GM23248 (cell line): Measurements from ENCODE around the gene ARFRP1. TPM values are rescaled to one million over a fixed set of nuclear protein-coding genes. Genes with fewer than 3 reads are reported as not detected.

ENCODE experiments used
- DNase-seq: peaks from one replicate; pipeline ENCODE4 v3.0.0-alpha.2; 2015
- H2AFZ ChIP-seq: fragments of 200-600 bp; sonication (generic); 2 replicates; pipeline ENCODE4 v1.6.1; 2016; ENCODE audit warnings: antibody characterized with exemption
- H3F3A ChIP-seq: fragments of 200-600 bp; sonication (generic); 2 replicates; pipeline ENCODE4 v1.6.1; 2016; ENCODE audit warnings: mild to moderate bottlenecking, antibody characterized with exemption, mixed run types; ENCODE audit not compliant: insufficient read depth
- H3K27ac ChIP-seq: fragments of 200-600 bp; sonication (generic); 2 replicates; pipeline ENCODE4 v1.5.1; 2016; ENCODE audit warnings: mild to moderate bottlenecking
- H3K27me3 ChIP-seq: fragments of 200-600 bp; sonication (generic); replicated peaks from 2 replicates; pipeline ENCODE4 v1.6.1; 2016; ENCODE audit warnings: mild to moderate bottlenecking; ENCODE audit not compliant: insufficient read depth
- H3K36me3 ChIP-seq: fragments of 200-600 bp; sonication (generic); 2 replicates; pipeline ENCODE4 v1.6.1; 2016; ENCODE audit warnings: low read depth, mild to moderate bottlenecking
- H3K4me1 ChIP-seq: fragments of 200-600 bp; sonication (generic); 2 replicates; pipeline ENCODE4 v1.6.1; 2016; ENCODE audit warnings: mild to moderate bottlenecking; ENCODE audit not compliant: insufficient read depth
- H3K4me2 ChIP-seq: fragments of 200-600 bp; sonication (generic); one replicate; pipeline ENCODE4 v1.6.1; 2016; ENCODE audit warnings: mild to moderate bottlenecking; ENCODE audit not compliant: unreplicated experiment
- H3K4me3 ChIP-seq: fragments of 200-600 bp; sonication (generic); 2 replicates; pipeline ENCODE4 v1.5.1; 2016; ENCODE audit warnings: mild to moderate bottlenecking
- H3K79me2 ChIP-seq: fragments of 200-600 bp; sonication (generic); 2 replicates; pipeline ENCODE4 v1.6.1; 2016; ENCODE audit warnings: mild to moderate bottlenecking; ENCODE audit not compliant: insufficient read depth
- H3K9ac ChIP-seq: fragments of 200-600 bp; sonication (generic); 2 replicates; pipeline ENCODE4 v1.6.1; 2016; ENCODE audit warnings: mild to moderate bottlenecking
- H3K9me2 ChIP-seq: fragments of 200-600 bp; sonication (generic); 2 replicates; pipeline ENCODE4 v1.6.1; 2016; ENCODE audit warnings: mixed run types, mild to moderate bottlenecking, moderate library complexity; ENCODE audit not compliant: insufficient read depth
- H3K9me3 ChIP-seq: fragments of 200-600 bp; sonication (generic); one replicate; pipeline ENCODE4 v1.6.1; 2017; ENCODE audit warnings: low read depth
- H4K20me1 ChIP-seq: fragments of 200-600 bp; sonication (generic); 2 replicates; pipeline ENCODE4 v1.6.0; 2016; ENCODE audit not compliant: insufficient read depth
- EZH2 ChIP-seq: fragments of 200-600 bp; sonication (generic); IDR thresholded peaks from 2 replicates; pipeline ENCODE4 v1.6.1; 2018; ENCODE audit warnings: antibody characterized with exemption, mild to moderate bottlenecking; ENCODE audit not compliant: insufficient read depth, poor library complexity, severe bottlenecking
- EZH2phosphoT487 ChIP-seq: fragments of 200-600 bp; sonication (generic); IDR thresholded peaks from 2 replicates; pipeline ENCODE4 v1.6.1; 2018; ENCODE audit warnings: antibody characterized with exemption, moderate library complexity, mild to moderate bottlenecking, low read depth; ENCODE audit not compliant: insufficient read depth
- WGBS, 2 experiments: methylation state at CpG; one replicate each; pipeline ENCODE4 v1.1.6; 2015 to 2017; ENCODE audit warnings: low lambda C conversion rate in 2 of 2, low coverage in 1 of 2; ENCODE audit errors: missing lambda C conversion rate in 2 of 2; 5-methylcytosine and 5-hydroxymethylcytosine counted together
- in situ Hi-C: fragments of 300-500 bp; cut with MboI; formaldehyde crosslinking; loops from 2 replicates; pipeline ENCODE4 v1.15.0; 2020
- polyA plus RNA-seq: library from polyadenylated mRNA; unstranded; fragments of >200 nt; fragmentation: Nextera tagmentation; extraction: Ambion mirVana; gene quantifications from 2 replicates; pipeline ENCODE4 v1.2.1, GENCODE V29; 2016
- total RNA-seq: library from RNA; depleted of rRNA; stranded (reverse); fragments of >200 nt; shearing (Covaris generic); gene quantifications from 2 replicates; pipeline ENCODE4 v1.2.3, GENCODE V29; 2014

Gene ARFRP1
- total and polyA plus RNA-seq, 2 experiments from 2014 or later: 57.6 to 61.4 TPM

DNA sequence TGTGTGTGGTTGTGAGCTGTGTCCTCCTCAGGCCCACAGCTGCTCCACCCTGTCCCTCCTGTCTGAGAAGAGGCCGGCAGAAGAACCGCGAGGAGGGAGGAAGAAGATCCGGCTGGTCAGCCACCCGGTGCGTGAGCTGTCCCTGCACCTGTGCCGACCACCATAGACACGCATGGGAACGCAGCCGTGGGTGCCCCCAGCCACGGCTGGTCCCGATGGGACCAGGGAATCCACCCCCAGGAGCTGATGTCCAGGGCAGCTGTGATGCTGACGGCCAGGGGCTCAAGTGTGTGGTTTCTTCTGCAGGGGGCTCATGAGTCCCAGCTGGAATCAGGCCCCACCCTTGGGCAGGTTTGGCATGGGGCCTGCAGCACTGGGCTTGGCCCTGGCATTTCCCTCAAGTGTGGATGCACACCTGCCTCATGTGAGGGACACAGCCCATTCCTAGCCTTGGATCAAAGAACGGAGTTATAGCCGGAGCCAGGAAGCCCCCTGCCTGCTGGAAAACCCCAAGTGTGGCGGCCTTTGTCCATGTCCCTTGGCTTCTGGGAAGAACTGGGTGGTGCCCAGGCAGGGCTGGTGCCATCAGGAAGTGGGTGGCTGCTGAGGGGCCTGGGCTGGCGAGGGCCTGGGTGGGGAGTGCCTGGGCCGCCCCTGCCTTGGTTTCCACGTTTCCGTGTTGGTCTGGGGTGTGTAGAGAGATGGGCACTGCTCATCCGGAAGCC lies 15.9 kb downstream of the ARFRP1 start:
- H3K27ac ChIP-seq: no peak overlapping the region
- no peak overlapping the region for H3K9ac ChIP-seq
- H3K4me3 ChIP-seq: no peak overlapping the region
- no peaks in the 10 kb centered on the region for H3K79me2 ChIP-seq
- no peaks in the 10 kb centered on the region for H3K9me2 ChIP-seq
- H3K27me3 ChIP-seq: no peaks in the 10 kb centered on the region
- WGBS, 2 experiments: 86 to 91% methylated on average over 15 of the region's 21 CpGs
- DNase-seq: no peak
- peaks cover 8% of the 10 kb centered on the region; the same call in 1 of the 2 replicates for H3F3A ChIP-seq
- no peak overlapping the region for H3K4me2 ChIP-seq
- peaks cover 9% of the 10 kb centered on the region for H3K4me1 ChIP-seq
- no peaks in the 10 kb centered on the region for H3K9me3 ChIP-seq
- H2AFZ ChIP-seq: no peak overlapping the region
- H4K20me1 ChIP-seq: no peaks in the 10 kb centered on the region
- no peaks in the 10 kb centered on the region for H3K36me3 ChIP-seq
- TF ChIP-seq EZH2: no peak
- TF ChIP-seq EZH2phosphoT487: no peak
- in situ Hi-C loops: no loop called here

DNA sequence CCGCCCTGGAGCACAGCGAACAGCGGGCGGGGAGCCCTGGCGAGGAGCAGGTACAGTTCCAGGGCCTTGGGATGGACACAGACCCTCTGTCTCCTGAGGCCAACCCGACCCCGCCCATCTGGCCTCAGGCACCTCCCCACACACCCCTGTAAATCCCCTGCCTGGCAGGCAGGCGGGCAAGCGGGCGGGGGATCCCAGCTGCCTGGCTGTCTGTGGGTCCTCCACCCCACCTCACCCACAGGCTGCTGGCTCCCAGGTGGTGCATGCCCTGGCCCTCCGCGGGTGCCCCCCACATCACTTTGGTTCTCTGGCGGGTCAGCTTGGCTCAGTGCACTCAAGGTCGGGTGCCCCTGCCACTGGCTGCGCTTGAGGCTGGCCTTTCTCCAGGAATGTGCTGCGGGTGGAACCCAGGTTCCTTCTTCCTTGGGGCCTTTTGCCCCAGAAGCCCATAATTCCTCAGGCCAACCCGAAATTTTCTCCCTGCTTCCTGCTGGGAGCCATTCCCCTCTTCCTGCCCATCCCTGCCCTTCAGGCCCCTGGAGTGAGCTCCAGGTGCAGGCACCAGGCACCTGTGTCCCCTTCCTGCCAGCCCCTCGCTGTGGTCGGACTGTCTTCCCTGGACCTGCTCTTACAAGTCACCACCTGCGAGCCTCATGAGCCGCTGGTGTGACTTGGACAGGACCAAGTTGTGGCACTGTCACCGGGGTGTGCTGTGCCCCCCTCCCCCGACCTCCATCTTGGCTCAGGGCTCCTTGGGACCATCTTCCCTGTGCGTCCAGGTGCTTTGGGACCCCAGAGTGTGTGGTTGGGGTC lies 16.7 kb downstream of the ARFRP1 start:
- H3K27ac ChIP-seq: no peak overlapping the region
- H3K9ac ChIP-seq: no peak overlapping the region
- no peaks in the 10 kb centered on the region for H3K36me3 ChIP-seq
- H3K27me3 ChIP-seq: no peaks in the 10 kb centered on the region
- no peak for DNase-seq
- no peaks in the 10 kb centered on the region for H3K9me2 ChIP-seq
- no peak overlapping the region for H3K4me3 ChIP-seq
- no peaks in the 10 kb centered on the region for H3K9me3 ChIP-seq
- 88 to 92% methylated on average over 22 to 24 of the region's 24 CpGs for whole genome bisulfite sequencing, 2 experiments
- no peaks in the 10 kb centered on the region for H4K20me1 ChIP-seq
- no peaks in the 10 kb centered on the region for H3K79me2 ChIP-seq
- H3K4me2 ChIP-seq: no peak overlapping the region
- H2AFZ ChIP-seq: no peak overlapping the region
- in situ Hi-C loops: no loop called here
- peaks cover 10% of the 10 kb centered on the region; the same call in 1 of the 2 replicates for H3F3A ChIP-seq
- peaks cover 17% of the 10 kb centered on the region for H3K4me1 ChIP-seq
- TF ChIP-seq EZH2: no peak
- no peak for TF ChIP-seq EZH2phosphoT487

DNA sequence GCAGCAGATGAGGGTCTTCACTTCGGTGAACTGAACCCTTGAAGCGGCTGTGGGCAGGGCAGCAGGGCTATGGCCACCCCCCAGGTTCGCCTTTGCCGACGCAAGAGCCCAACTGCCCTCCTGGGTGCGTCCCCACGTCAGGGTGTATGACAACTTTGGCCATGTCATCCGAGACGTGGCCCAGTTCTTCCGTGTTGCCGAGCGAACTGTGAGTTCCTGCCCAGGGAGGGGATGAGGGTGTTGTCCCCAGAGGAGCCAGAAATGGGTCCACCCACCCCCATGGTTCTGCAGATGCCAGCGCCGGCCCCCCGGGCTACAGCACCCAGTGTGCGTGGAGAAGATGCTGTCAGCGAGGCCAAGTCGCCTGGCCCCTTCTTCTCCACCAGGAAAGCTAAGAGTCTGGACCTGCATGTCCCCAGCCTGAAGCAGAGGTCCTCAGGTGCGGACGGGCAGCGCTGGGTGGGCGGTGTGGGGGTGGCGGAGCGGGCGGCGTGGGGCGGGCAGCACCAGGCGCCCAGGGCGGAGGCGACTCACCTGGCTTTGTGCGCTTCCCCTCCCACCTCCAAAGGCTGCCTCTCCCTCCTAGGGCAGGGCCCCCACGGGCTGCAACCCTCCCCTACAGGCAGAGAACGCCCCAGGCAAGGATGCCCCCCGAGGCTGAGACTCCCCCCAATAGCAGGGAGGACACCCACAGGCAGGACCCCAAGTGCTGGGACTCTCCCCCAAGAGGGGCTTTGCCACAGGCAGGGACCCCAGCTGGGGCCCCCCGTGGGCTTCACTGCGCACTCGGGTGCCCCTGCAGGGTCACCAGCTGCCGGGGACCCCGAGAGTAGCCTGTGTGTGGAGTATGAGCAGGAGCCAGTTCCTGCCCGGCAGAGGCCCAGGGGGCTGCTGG lies 17.5 kb downstream of the ARFRP1 start:
- peaks cover 21% of the 10 kb centered on the region for H3K4me1 ChIP-seq
- H3K4me3 ChIP-seq: no peak overlapping the region
- no peak for DNase-seq
- WGBS, 2 experiments: 91 to 93% methylated on average over 26 to 40 of the region's 40 CpGs
- H3K9me2 ChIP-seq: no peaks in the 10 kb centered on the region
- H3K9me3 ChIP-seq: no peaks in the 10 kb centered on the region
- no peak overlapping the region for H3K27ac ChIP-seq
- no peak overlapping the region for H3K9ac ChIP-seq
- no peaks in the 10 kb centered on the region for H3K27me3 ChIP-seq
- in situ Hi-C loops: no loop called here
- H4K20me1 ChIP-seq: no peaks in the 10 kb centered on the region
- no peak overlapping the region for H3K4me2 ChIP-seq
- no peak for TF ChIP-seq EZH2phosphoT487
- no peak for TF ChIP-seq EZH2
- H3K36me3 ChIP-seq: no peaks in the 10 kb centered on the region
- no peak overlapping the region for H2AFZ ChIP-seq
- peaks cover 13% of the 10 kb centered on the region; the same call in 1 of the 2 replicates for H3F3A ChIP-seq
- no peaks in the 10 kb centered on the region for H3K79me2 ChIP-seq
